Stromal cell of bone marrow (primary cell): ENCODE data around the gene MARK3.

Source experiments
- DNase-seq: peaks from one replicate; pipeline ENCODE4 v3.0.0-alpha.2; 2012; ENCODE audit warnings: low read depth

MARK3 gene

DNA sequence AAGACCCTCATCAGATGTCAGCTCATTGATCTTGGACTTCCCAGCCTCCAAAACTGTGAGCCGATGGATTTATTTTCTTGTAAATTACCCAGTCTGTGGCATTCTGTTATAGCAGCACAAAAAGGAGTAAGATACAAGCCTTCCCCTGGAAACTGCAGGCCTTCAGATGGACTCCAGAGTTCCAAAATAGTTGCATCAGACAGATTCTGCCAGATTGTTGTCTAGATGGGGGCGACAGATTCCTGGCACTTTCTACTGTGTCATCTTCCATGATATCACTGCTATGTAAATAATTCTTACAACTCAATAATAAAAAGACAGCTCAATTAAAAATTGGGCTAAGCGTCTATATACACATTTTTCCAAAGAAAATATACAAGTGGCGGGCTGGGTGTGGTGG is 17.2 kb upstream of the MARK3 start:
- no peak for DNase-seq

DNA sequence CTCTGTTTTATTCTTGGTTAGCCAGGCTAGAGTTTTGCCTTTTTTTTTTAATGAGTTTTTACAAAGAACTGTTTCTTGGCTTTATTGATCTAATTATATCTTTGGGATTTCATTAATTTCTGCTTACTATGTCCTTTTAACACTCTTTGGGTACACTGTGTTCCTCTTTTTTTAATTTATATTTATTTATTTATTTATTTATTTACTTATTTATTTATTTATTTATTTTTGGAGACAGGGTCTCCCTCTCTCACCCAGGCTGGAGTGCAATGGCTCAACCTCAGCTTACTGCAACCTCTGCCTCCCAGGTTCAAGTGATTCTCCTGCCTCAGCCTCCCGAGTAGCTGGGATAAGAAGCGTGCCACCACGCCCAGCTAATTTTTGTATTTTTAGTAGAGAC is 15.1 kb upstream of the MARK3 start:
- no peak for DNase-seq

DNA sequence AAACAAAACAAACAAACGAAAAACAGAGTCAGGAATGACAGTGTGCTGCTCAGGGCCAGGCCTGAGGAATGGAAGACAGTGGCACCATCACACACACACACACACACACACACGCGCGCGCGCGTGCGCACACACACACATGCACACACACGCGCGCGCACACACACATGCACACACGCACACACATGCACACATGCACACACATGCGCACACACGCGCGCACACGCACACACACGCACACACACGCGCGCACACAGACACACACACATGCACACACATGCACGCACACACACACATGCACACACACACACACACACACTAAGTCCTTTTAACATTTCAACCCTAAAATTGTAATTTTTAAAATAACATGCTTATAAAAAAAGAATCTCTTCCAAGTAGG is 13.2 kb upstream of the MARK3 start:
- no peak for DNase-seq

DNA sequence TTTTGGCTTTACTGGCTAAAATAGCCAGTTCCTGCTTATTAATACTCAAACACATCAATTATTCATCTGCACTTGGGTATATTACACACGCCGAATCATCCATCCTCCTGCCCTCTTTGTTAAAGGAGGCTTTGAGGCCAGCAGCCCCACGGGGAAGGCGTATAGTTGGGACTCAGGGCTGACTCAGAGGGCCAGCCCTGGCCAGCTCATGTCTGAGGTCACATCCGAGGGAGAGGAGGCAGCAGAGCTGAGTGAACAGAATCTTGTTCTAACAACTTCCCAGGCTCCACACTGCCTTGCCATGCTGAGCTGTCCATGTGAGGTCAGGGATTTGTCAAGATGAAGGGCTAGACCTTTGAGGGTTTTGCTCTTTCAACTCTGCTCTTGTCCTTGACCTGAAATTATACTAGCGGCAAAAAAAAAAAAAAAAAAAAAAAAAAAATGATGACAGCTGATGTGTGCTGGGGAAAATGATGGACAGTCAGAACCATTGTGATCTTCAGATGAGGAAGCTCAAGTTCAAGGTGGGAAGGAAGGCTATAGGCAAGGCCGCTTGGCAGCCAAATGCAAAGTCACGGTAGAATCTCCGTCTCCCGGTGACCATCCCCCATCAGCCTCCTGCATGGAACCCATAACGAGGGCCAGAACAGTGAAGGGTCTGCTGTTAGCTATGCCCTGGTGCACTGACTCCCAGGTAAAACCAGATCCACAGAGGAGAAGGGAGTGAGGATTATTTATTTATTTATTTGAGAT is 12.5 kb upstream of the MARK3 start:
- DNase-seq = peak; percentile 98

DNA sequence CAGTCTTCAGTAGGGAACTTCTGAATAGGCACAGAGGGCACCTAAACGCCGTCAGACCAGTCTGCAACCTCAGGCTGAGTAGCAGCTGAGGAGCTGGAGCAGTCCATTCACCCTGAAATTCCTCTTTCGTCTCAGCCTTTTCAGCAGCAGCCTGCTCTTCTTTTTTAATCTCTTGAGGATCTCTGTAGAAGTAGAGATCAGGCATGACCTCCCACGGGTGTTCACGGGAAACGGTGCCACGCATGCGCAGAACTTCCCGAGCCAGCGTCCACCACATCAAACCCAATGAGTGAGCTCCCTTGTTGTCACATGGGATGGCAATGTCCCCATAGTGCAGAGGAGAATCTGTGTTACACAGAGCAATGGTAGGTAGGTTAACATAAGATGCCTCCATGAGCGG is 11.1 kb upstream of the MARK3 start:
- DNase-seq = no peak

DNA sequence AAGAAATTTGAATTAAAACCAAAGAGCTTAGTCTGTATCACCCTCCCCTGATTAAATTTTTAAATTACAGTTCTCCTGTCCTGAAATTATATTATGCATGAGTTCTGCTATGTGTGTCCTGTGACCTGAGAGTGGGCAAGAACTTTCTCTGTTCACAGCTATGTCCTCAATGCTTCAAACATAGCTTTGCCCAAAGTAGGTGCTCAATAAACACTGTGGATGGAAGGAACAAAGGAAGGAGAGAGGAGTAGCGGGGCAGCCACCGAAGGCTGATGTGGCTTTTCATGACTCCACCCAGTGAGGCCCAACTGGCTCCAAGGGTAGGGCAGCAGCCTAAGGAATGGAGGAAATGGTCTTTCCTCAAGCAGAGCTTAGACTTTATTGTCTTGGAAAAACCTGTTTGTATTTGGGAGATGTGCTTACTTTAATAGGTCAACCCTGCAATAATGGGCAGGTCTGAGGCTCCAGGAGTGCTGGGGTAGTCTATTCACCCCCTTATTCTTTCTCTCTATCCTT is 7.6 kb upstream of the MARK3 start:
- no peak for DNase-seq

DNA sequence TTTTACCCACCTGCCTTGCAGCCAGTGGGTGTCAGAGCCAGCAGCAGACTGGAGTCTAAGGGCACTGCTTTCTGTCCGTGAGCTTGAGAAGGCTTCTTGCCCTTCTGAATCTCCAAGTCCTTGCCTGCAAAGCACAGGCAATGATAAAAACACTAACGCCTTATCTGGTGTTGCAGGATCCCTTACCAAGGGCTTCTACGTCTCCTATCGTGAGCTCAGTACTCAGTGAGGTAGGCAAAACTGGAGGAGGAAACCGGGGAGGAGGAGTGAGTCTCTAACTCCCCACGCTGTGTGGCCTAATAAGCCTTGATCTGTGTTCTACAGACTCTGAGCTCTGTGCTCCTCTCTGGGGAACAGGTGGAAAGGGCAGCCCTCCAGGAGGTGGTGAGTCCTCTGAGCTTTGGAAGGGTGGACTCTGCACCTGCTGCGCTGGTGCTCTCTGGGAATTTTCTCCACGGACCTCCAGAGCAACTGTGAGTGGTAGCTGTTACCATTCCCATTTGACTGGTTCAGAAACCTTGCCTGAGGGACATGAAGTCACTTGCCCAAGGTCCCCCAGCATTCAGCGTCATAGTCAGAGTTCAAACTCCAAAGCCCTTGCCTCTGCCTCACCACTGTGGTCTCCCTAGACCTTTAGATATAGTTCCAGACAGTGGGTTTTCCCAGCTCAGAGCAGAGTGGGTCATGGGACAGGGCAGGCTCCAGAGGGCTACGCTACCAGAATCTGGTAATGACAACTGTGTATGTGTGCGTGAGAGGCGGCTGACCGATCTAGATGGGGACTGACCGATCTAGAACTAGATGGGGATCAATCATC is 7.0 kb upstream of the MARK3 start:
- DNase-seq = no peak

DNA sequence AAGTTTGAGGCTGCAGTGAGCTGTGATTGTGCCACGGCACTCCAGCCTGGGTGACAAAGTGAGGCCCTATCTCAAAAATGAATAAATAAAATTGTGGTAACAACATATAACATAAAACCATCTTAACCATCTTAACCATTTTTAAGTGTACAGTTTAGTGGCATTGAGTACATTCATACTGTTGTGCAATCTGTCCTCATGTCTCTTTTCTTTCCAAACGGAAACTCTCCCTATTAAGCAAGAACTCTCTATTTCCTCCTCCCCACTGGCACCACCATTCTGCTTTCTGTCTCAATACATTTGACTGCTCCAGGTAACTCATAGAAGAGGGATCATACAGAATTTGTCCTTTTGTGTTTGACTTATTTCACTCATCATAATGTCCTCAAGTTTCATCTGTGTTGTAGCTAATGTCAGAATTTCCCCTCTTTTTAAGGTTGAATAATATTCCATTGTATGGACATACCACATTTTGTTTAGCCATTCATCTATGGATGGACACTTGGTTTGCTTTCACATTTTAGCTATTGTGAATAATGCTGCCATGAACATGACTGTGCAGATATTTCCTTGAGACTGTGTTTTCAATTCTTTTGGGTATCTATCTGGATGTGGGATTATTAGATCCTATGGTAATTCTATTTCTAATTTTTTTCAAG is 4.4 kb upstream of the MARK3 start:
- no peak for DNase-seq

DNA sequence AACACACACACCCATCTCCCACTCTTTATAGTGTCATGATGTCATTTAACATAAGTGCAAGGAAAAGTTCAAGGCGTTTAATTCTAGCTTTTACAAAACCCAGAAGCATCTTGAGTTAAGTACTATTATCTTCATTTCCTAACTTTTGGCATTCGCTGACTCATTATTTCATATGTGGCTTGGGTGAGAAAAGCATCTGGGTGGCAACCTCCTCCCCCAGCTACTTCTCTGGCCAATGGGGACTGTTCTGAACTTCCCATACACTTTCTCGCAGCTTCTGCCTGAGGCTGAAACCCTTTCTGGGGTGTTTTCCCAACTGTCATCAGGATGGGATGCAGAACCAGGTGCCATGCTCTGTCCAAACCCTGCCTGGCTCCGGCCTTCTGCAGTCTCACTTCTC is 2.8 kb upstream of the MARK3 start:
- DNase-seq = no peak

DNA sequence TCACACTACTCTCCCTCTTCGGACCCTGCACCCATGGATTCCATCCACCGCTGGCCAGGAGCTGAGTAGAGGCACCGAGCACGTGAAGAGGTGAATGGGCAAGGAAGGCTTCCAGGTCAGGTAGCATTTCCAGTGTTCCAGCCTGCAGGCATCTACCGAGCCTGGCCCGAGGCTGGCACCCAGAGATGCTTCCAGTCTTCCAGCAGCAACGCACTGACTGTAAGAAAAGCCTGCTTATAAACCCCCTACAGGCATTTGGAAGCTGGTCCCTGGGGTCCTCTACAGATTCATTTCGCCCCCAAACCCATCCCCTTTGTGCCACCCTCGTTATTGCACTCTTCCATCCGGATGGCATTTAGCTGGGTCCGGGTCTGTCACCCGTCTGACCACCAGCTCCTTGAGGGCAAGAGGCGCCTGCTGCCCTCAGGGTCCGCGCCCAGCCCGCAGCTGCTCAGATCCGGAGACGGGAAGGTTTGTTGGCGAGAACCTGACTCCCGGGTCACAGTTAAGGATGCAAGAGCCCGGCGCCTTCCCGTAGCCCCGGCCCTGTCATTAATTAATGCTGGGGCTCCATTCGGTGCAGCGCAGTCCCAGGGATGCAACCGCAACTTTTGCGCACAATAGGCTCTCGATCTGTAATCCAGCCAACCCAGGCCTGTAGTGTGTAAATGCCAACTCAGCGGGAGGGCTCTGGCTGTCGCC is 614 bp upstream of the MARK3 start:
- no peak for DNase-seq

DNA sequence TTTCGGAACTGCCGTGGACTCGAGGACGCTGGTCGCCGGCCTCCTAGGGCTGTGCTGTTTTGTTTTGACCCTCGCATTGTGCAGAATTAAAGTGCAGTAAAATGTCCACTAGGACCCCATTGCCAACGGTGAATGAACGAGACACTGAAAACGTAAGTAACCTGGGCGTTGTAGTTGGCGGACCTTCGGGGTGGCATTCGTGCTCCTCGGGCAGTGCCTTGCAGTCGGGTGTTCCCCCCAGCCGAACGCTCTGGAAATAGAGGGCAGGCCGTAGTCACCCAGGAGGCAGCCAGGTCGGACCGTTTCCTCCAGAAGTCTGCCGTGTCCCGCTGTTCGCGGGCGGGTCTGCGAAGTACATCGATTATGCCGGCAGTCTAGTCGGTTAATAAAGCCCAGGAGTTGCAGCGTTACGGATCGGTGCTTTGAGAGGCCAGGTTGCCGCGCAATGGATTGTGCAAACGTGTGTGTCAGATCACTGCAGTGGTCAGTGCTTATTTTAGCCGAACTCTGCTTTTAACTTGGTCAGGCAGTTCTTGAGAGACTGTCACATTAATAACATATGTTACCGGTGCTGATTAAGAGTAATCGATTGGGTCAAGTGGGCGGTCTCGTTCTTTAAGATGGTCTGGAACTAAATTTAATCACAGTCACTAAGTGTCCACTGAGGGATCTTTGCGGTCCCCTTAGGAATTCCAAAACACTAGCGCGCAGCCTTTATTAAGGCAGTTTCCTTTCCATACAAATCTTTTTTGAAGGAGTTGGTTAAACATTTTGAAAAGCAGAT is 906 bp downstream of the MARK3 start:
- no peak for DNase-seq

DNA sequence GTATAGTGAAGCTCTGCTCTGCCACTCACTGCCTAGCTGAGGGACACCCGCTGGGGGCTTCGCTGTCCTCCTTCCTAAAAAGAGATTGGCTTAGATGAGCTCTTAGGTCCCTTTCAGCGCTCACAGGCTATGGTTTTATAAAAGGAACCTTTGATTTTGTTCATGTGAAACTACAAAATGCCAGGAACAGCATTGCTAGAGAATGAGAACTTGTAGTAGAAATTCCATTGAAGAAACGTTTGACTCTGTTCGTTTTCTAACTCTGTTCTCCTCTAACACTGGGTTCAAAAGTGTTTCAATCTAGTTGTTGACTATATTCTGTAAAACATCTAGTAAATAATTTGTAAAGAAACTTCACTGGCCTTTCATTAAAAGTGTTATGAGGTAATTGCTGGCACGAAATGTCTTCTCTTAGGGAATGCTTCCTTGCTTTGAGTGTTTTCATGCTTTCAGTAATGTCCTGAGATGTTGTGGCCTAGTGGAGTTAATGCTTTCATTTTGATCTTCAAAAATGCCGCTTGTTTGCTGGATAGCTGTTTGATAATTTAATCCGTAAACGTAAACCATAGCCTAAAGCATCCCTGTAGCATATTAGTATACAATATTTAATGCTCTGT is 1.6 kb downstream of the MARK3 start:
- DNase-seq = no peak

DNA sequence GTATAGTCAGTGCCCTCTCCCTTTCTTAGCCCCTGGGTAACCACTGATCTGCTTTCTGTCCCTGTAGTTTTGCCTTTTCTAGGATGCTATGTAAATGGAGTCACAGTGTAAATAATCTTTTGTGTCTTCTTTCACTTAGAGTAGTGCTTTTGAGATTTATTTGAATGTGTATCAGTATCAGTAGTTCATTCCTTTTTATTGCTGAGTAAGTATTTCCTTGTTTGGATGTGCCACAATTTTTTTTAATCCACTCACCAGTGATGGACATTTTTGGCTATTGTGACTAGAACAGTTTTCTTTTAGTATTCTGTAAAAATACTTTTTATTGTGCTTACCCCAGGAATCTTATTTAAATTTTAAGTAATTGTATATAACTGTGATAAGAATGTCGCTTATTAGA is 3.4 kb downstream of the MARK3 start:
- no peak for DNase-seq

DNA sequence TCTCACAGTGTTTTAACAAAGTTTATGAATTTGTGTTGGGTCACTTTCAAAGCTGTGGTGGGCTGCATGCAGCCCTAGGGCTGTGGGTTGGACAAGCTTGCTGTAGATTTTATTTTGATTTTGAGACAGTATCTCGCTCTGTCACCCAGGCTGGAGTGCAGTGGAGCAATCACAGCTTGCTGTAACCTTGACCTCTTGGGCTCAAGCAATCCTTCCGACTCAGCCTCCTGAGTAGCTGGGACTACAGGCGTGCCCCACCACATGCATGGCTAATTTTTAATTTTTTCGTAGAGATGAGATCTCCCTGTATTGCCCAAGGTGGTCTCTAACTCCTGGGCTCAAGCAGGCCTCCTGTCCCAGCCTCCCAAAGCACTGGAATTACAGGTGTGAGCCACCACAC is 5.4 kb downstream of the MARK3 start:
- DNase-seq = no peak

DNA sequence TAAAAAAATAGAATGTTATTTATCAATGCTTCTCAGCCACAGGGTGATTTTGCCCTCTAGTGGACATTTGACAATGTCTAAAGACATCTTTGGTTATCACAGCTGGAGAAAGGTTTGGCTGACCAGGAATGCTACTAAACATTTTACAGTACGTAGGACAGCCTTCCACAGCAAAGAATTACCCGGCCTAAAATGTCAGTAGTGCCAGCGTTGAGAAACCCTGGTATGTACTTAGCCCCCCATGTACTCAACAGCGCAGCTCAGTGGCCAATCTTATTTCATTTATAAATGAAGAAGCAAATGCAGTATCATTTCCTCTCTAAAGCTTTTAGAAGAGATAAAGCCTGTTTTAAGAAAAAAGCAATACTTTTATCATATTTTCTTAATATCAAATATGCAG is 5.8 kb downstream of the MARK3 start:
- DNase-seq = peak; percentile 53

DNA sequence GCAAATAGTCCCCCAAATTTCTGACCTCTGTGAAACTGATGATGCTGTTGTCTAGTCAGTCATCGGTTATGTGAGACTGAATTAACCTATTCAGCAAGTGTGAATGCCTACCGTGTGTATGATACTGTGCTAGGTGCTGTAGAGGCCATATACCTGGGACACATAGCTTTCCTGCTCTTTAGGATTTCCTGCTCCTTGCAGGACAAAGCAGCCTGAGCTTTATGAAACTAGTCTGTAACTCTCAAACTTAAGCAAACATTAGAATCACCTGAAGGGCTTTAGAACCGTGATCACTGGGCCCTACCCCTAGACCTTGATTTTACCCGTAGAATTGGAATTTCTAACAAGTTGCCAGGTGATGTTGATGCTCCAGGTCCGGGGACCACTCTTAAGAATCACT is 6.9 kb downstream of the MARK3 start:
- no peak for DNase-seq

DNA sequence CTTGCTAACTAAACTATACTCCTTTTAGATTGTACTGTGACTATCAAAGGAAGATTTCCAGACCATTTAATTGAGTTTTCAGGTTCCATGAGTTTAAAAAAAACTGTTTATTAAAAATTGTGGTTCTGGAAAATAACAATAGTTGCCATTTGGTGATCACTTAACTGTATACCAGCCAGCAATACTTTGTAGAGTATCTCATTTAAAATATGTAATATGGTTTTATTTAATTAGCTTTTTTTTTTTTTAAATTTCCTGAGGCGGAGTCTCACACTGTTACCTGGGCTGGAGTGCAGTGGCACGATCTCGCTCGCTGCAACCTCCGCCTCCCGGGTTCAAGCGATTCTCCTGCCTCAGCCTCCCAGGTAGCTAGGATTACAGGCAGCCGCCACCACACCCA is 7.4 kb downstream of the MARK3 start:
- DNase-seq = no peak

DNA sequence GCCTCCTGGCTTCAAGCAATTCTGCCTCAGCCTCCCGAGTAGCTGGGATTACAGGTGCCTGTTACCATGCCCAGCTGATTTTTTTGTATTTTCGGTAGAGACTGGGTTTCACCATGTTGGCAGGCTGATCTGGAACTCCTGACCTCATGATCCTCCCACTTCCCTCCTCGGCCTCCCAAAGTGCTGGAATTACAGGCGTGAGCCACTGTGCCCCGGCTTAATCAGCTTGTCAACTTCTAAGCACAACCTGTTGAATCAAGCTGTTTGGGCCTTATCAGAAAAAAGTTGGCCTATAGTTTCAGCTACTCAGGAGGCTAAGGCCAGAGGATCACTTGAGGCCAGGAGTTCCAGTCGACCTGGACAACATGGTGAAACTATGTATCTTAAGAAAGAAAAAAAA is 7.9 kb downstream of the MARK3 start:
- DNase-seq = no peak

DNA sequence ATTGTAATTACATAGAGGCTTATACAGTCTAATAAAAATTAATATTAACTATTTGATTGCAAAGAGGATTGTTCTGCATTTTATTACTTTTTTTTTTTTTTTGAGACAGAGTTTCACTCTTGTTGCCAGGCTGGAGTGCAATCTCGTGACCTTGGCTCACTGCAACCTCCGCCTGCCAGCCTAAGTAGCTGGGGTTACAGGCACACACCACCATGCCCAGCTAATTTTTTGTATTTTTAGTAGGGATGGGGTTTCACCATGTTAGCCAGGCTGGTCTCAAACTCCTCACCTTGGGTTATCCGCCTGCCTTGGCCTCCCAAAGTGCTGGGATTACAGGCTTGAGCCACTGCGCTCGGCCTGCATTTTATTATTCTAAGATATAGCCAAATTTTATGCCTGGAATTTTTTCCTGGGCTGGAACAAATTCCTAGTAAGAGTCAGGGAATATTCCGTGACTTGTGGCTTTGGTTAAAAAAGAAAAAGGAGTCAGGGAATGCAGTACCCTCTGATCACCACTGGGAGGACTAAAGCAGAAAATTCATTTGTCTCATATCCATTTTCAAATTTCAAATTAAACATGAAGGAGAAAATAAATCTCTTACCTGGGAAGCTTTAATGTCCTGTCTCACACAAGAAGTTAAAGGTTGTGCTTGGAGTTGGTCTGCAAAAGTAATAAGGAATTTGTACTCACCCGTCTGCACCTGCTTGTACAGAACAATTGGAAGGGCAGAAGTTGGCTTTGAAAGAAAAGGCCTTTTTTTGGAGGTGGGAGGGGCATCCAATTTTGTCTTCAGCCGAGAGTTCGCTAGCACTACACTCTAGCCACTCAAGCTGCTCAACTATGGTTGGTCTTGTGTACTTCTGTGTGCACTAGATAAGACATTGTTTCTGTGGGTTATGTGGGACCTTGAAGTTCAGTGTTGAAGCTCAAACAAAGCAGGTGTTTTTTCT is 8.7 kb downstream of the MARK3 start:
- DNase-seq = peak; percentile 52

DNA sequence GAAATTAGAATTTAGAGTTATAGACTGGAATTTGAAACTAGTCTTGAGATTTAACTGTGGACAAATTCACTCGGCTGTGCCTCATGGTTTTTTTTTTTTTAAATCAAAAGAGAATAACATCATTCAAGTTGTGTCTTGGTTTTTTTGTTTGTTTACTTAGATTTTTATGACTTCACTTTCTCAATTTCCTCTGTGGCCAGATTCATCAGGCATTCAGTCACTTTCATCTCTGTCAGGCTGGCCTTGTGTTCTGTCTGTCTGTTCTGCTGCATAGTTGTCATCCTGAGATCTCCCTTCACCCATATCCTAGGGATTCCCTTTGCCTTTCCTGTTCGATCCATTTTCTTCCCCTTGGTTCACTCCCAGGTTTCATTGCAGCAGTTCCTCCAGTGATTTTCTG is 10.0 kb downstream of the MARK3 start:
- DNase-seq = no peak
